Pancreas (tissue), 10 donors: ENCODE measurements around the gene PMM2. TPM values are rescaled to one million over a fixed set of nuclear protein-coding genes. Genes with fewer than 3 reads are reported as not detected.

Experiments
- ATAC-seq, 4 donors: fragments of 200-7000 bp; cut with Tn5 transposase; one replicate each; pipeline versions ENCODE4 v1.8.0 to v1.9.1; 2020; ENCODE audit warnings: mild to moderate bottlenecking in 4 of 4, moderate library complexity in 4 of 4
- DNase-seq, 6 donors: peaks; one replicate each; pipeline ENCODE4 v3.0.0-alpha.2; 2020
- FAIRE-seq: peaks from 2 replicates; lab custom pipeline; 2012; peaks lifted over from hg19 to GRCh38; lab: Jason Lieb, UNC
- H3K27ac ChIP-seq, 4 donors: fragments of 200-600 bp; sonication (generic); 1 replicate in 3 of 4; 2 replicates in 1 of 4; pipeline versions ENCODE4 v1.5.0 to v1.8.0; 2020
- H3K27me3 ChIP-seq, 4 donors: fragments of 200-600 bp; one replicate each; pipeline ENCODE4 v1.8.0; 2021
- H3K36me3 ChIP-seq, 3 donors: fragments of 200-600 bp; sonication (generic) in 1 of 3; one replicate each; pipeline versions ENCODE4 v1.5.0 to v1.8.0; 2020 to 2021
- H3K4me1 ChIP-seq, 3 donors: fragments of 200-600 bp; one replicate each; pipeline ENCODE4 v1.8.0; 2021
- H3K4me3 ChIP-seq, 4 donors: fragments of 200-600 bp; sonication (generic) in 2 of 4; one replicate each; pipeline versions ENCODE4 v1.5.0 to v1.8.0; 2020 to 2021
- H3K9me3 ChIP-seq, 4 donors: fragments of 200-600 bp; one replicate each; pipeline ENCODE4 v1.8.0; 2021
- CTCF ChIP-seq, 4 donors: fragments of 200-600 bp; sonication (generic) in 3 of 4; IDR thresholded peaks; one replicate each; pipeline versions ENCODE4 v1.5.0 to v1.8.0; 2021; ENCODE audit warnings: antibody characterized with exemption in 4 of 4
- WGBS, 2 donors: extraction: QIAGEN DNeasy Blood & Tissue Kit; methylation state at CpG; one replicate each; pipeline ENCODE4 v1.1.7; 2013; 5-methylcytosine and 5-hydroxymethylcytosine counted together
- intact Hi-C, 3 donors: fragments of 100-400 bp; cut with DNase I; formaldehyde crosslinking; loops; one replicate each; pipeline versions ENCODE4 v1.11.1 to v1.14.2; 2022
- polyA plus RNA-seq, 2 donors: library from polyadenylated mRNA; stranded (reverse); fragments of 200-250 nt; gene quantifications; one replicate each; pipeline ENCODE4 v1.2.3, GENCODE V29; 2013
- total RNA-seq, 6 donors: library from RNA; stranded (reverse); fragmentation: NEBNext Ultra II Directional in 4 of 6; extraction: Animal tissue kit (Norgen Biotek cat#: 25700) in 4 of 6; gene quantifications; one replicate each; pipeline versions ENCODE4 v1.2.1 to v1.2.4, GENCODE V29; 2021 to 2023
- donor health status: healthy with polysubstance abuse.
- donor health status: DM: no; HTN: no; CAD: no; lungs with moderate emphysema.
- donor health status: DM: no; HTN: no; CAD: no.
- donor health status: control.
- donor health status: control.
- donor health status: Bipolar disorder and iron deficiency.
- donor health status: DM: yes; HTN: yes; CAD: no.
- donor health status: DM: no; HTN: no; CAD: no.
- donor health status: DM: no; HTN: no; CAD: no.
- donor health status: DM: yes; HTN: yes; CAD: no.

The PMM2 gene
- total and polyA plus RNA-seq, 8 donors = 19.2 to 40.3 (median 28.7) TPM

DNA sequence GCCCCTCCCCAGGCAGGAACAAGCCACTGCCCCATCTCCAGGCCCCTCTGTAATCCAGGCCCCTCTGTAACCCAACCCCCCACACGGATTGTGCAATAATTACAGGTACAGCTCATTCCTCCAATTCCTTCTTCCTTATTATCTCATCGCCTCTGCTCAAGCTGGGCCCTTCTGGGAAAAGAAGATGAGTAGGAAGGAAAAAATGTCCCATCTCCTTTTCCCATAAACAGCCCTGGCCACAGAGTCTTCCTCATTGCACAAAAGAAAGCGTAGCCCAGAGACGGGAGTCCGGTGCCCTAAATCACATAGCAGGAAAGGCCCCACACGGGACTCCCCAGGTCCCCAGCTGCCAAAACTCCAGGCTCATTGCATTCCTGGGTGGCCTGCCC, 80.9 kb downstream of the PMM2 start:
- ATAC-seq (peak in 3 of 4 donors; percentile 7 to 54 (median 43)), DNase-seq (peak in 1 of 6 donors; percentile 26), FAIRE-seq (no peak)
- Histone ChIP-seq H3K27me3 (no peaks in the 10 kb centered on the region), H3K4me1 (peaks cover 0 to 5% (median 0%) of the 10 kb centered on the region in 3 donors), H3K27ac (peak overlapping the region in 2 of 4 donors; percentile 35 to 46), H3K9me3 (no peaks in the 10 kb centered on the region), H3K4me3 (no peak overlapping the region), H3K36me3 (no peaks in the 10 kb centered on the region)
- intact Hi-C loops = loop anchor here in 1 of 3 donors (5.0 kb wide), 1 partner anchor 216 kb away; no protein-coding TSS in a partner anchor
- 56 to 62% methylated on average over 6 of the region's 6 CpGs for WGBS, 2 donors
- TF ChIP-seq CTCF (IDR thresholded peaks at IDR 0.05) = no peak

- no peak overlapping the region for H3K4me3 ChIP-seq
- H3K36me3 ChIP-seq = no peaks in the 10 kb centered on the region
- no peaks in the 10 kb centered on the region for H3K9me3 ChIP-seq
- H3K27ac ChIP-seq = no peak overlapping the region
- TF ChIP-seq CTCF (IDR thresholded peaks at IDR 0.05) = no peak
- no peaks in the 10 kb centered on the region for H3K27me3 ChIP-seq
- no peak for ATAC-seq
- intact Hi-C loops = loop anchor here in 2 of 3 donors (5.0 kb wide), 2 partner anchors 224 to 314 kb away; no protein-coding TSS in a partner anchor
- no peak for FAIRE-seq
- 80 to 84% methylated on average over 8 of the region's 8 CpGs for WGBS, 2 donors
- H3K4me1 ChIP-seq = peaks cover 0 to 5% (median 3%) of the 10 kb centered on the region in 3 donors
- peak in 1 of 6 donors; percentile 6 for DNase-seq
These were observed 83.3 kb downstream of the PMM2 start for GRCh38 chr16:8880839-8881510.

DNA sequence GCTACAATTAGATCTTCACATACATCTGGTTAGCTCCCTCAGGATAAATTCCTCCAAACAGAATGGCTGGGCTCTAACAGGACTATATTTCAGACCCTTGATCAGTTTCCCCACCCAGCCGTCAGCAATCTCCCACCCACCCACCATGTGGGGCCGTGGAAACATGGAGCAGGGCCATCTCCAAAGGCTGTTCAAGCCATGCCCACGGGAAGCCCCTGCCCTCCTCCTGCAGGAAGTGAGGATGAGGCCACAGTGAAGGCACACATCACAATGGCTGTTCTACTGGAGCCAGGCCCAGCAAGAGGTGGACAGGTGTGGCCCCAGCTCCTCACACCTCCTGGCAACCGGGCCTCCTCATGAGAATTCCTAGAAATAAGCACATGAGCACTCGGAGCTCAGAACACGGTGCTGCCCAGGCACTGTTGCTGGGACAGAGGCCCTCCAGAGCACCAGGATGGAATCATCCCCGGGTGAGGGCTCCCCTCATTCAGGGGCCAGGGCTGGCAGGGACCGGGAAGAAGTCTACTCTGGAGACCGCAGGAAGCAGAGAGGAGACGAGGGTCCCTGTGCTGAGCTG, 84.5 kb downstream of the PMM2 start, which contains the start of gene LITAFD:
Gene LITAFD, plus strand, starts transcription at position 311 of the 577 bp plus-strand sequence. CDS start 2,005 bp downstream, outside the sequence.
- Histone ChIP-seq H3K4me3 (no peak within 1 kb of the TSS), H3K4me1 (peaks cover 0 to 8% (median 5%) of the 10 kb centered on the region in 3 donors), H3K36me3 (no peaks in the 10 kb centered on the region), H3K9me3 (no peaks in the 10 kb centered on the region), H3K27ac (no peak within 1 kb of the TSS), H3K27me3 (no peaks in the 10 kb centered on the region)
- DNase-seq = peak in 2 of 6 donors; percentile 43 to 48
- WGBS, 2 donors = 63 to 67% methylated on average over 10 of the region's 10 CpGs
- ATAC-seq = no peak
- no peak for FAIRE-seq
- intact Hi-C loops = loop anchor here in 2 of 3 donors (5.0 kb wide), 2 partner anchors 225 to 315 kb away; no protein-coding TSS in a partner anchor
- no peak for TF ChIP-seq CTCF (IDR thresholded peaks at IDR 0.05)

- Histone ChIP-seq H3K4me1 (peaks cover 0 to 8% (median 5%) of the 10 kb centered on the region in 3 donors), H3K36me3 (no peaks in the 10 kb centered on the region), H3K9me3 (no peaks in the 10 kb centered on the region), H3K27me3 (no peaks in the 10 kb centered on the region), H3K4me3 (no peak overlapping the region), H3K27ac (no peak overlapping the region)
- DNase-seq = peak in 2 of 6 donors; percentile 26 to 49
- intact Hi-C loops = loop anchor here in 2 of 3 donors (5.0 kb wide), 2 partner anchors 226 to 316 kb away; no protein-coding TSS in a partner anchor
- no peak for ATAC-seq
- no peak for TF ChIP-seq CTCF (IDR thresholded peaks at IDR 0.05)
- WGBS, 2 donors = 80 to 87% methylated on average over 17 of the region's 17 CpGs
- no peak for FAIRE-seq
These were observed 85.2 kb downstream of the PMM2 start for GRCh38 chr16:8882725-8883377.
